ENCODE measurements around the gene TRPC3.
A peak's percentile ranks its signal among the peaks of the same experiment; 100 is the strongest.

The TRPC3 gene

GRCh38 chr4:121951521-121952110 is at the start of gene TRPC3:
Gene TRPC3 (minus strand): TSS chr4:121952060. CDS start chr4:121951680, 380 bp downstream.
- Histone ChIP-seq H3K27me3 (ENCODE audit: control insufficient read depth, insufficient read depth, low read length) (peaks cover 73% of the 10 kb centered on the region), H3K9me3 (ENCODE audit: control insufficient read depth, insufficient read depth, low read length) (no peaks in the 10 kb centered on the region), H3K27ac (ENCODE audit: low read depth, low read length) (no peak within 1 kb of the TSS), H3K9ac (ENCODE audit: low read depth, low read length) (no peak within 1 kb of the TSS), H3K4me3 (ENCODE audit: low read depth, low read length) (peak within 1 kb of the TSS; percentile 80), H3K36me3 (ENCODE audit: control insufficient read depth, insufficient read depth, low read length) (no peaks in the 10 kb centered on the region), H3K4me1 (ENCODE audit: control insufficient read depth, insufficient read depth, low read length) (peaks cover 4% of the 10 kb centered on the region; the same call in 1 of the 2 replicates)

DNA sequence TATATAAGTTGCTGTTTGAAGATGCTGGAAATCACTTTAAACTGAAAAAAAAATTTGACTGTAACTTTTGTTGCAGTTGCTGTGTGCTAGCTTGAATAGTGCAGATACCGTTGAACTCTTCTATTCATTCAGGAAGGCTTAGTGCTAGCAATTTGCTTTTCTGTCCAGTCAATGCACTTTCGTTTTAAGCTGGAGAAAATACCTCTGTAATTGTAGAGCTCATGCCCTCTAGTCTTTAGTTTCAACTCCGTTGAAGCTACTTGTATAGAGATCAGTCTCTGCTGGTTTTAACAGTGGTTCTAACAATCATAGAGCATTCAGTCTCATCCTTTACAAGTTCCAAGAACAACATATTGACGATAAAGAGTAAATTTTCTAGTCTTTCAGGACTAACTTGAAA is 49.0 kb upstream of the TRPC3 start:
- Histone ChIP-seq H3K9ac (ENCODE audit: low read depth, low read length) (no peak overlapping the region), H3K27ac (ENCODE audit: low read depth, low read length) (no peak overlapping the region)

DNA sequence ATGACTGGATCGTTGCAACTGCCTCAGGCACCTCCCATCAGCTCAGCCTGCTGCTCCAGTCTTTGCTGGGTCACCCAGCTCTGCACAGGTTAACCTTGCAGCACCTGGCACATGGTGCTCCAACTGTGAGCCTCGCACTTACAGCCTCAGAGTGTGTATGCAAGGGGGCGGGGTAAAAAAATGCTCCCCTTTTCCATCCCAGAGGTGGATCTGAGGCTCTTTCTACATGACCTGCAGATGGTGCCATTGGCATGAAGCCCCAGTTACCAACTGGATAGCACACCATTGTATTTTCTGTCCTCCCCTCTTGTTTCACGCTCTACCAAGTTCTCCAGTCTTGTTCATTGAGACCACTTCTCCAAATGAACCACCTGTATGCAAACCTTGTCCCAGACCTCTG is 46.2 kb upstream of the TRPC3 start:
- Histone ChIP-seq H3K4me1 (ENCODE audit: control insufficient read depth, insufficient read depth, low read length) (no peaks in the 10 kb centered on the region), H3K9ac (ENCODE audit: low read depth, low read length) (no peak overlapping the region), H3K27ac (ENCODE audit: low read depth, low read length) (no peak overlapping the region), H3K27me3 (ENCODE audit: control insufficient read depth, insufficient read depth, low read length) (0 out of 2 replicates have a peak, but pooled peaks cover 3% of the 10 kb centered on the region), H3K4me3 (ENCODE audit: low read depth, low read length) (no peak overlapping the region), H3K9me3 (ENCODE audit: control insufficient read depth, insufficient read depth, low read length) (no peaks in the 10 kb centered on the region), H3K36me3 (ENCODE audit: control insufficient read depth, insufficient read depth, low read length) (no peaks in the 10 kb centered on the region)

More for the DNA sequence above, 49.0 kb upstream of the TRPC3 start:
- Histone ChIP-seq H3K9me3 (ENCODE audit: control insufficient read depth, insufficient read depth, low read length) (no peaks in the 10 kb centered on the region), H3K36me3 (ENCODE audit: control insufficient read depth, insufficient read depth, low read length) (no peaks in the 10 kb centered on the region), H3K4me1 (ENCODE audit: control insufficient read depth, insufficient read depth, low read length) (no peaks in the 10 kb centered on the region), H3K4me3 (ENCODE audit: low read depth, low read length) (no peak overlapping the region), H3K27me3 (ENCODE audit: control insufficient read depth, insufficient read depth, low read length) (0 out of 2 replicates have a peak, but pooled peaks cover 3% of the 10 kb centered on the region)

GRCh38 chr4:121995790-121996537 is 44.1 kb upstream of the TRPC3 start:
- H3K4me1 ChIP-seq (ENCODE audit: control insufficient read depth, insufficient read depth, low read length) = no peaks in the 10 kb centered on the region
- no peaks in the 10 kb centered on the region for H3K36me3 ChIP-seq (ENCODE audit: control insufficient read depth, insufficient read depth, low read length)

GRCh38 chr4:121991968-121992367 is 40.1 kb upstream of the TRPC3 start:
- Histone ChIP-seq H3K27ac (ENCODE audit: low read depth, low read length) (no peak overlapping the region), H3K4me3 (ENCODE audit: low read depth, low read length) (no peak overlapping the region), H3K9ac (ENCODE audit: low read depth, low read length) (no peak overlapping the region), H3K9me3 (ENCODE audit: control insufficient read depth, insufficient read depth, low read length) (no peaks in the 10 kb centered on the region), H3K36me3 (ENCODE audit: control insufficient read depth, insufficient read depth, low read length) (no peaks in the 10 kb centered on the region), H3K4me1 (ENCODE audit: control insufficient read depth, insufficient read depth, low read length) (no peaks in the 10 kb centered on the region), H3K27me3 (ENCODE audit: control insufficient read depth, insufficient read depth, low read length) (0 out of 2 replicates have a peak, but pooled peaks cover 2% of the 10 kb centered on the region)

More at GRCh38 chr4:121995790-121996537, 44.1 kb upstream of the TRPC3 start:
- H3K4me3 ChIP-seq (ENCODE audit: low read depth, low read length) = no peak overlapping the region
- H3K9me3 ChIP-seq (ENCODE audit: control insufficient read depth, insufficient read depth, low read length) = no peaks in the 10 kb centered on the region
- 0 out of 2 replicates have a peak, but pooled peaks cover 3% of the 10 kb centered on the region for H3K27me3 ChIP-seq (ENCODE audit: control insufficient read depth, insufficient read depth, low read length)
- H3K27ac ChIP-seq (ENCODE audit: low read depth, low read length) = no peak overlapping the region
- no peak overlapping the region for H3K9ac ChIP-seq (ENCODE audit: low read depth, low read length)

- H3K36me3 ChIP-seq (ENCODE audit: control insufficient read depth, insufficient read depth, low read length) = no peaks in the 10 kb centered on the region
- H3K4me1 ChIP-seq (ENCODE audit: control insufficient read depth, insufficient read depth, low read length) = no peaks in the 10 kb centered on the region
- no peak overlapping the region for H3K27ac ChIP-seq (ENCODE audit: low read depth, low read length)
- no peak overlapping the region for H3K4me3 ChIP-seq (ENCODE audit: low read depth, low read length)
- H3K9me3 ChIP-seq (ENCODE audit: control insufficient read depth, insufficient read depth, low read length) = no peaks in the 10 kb centered on the region
- H3K27me3 ChIP-seq (ENCODE audit: control insufficient read depth, insufficient read depth, low read length) = no peaks in the 10 kb centered on the region
- H3K9ac ChIP-seq (ENCODE audit: low read depth, low read length) = no peak overlapping the region
Measured at GRCh38 chr4:121990489-121990888, 38.6 kb upstream of the TRPC3 start.

- Histone ChIP-seq H3K9ac (ENCODE audit: low read depth, low read length) (no peak overlapping the region), H3K36me3 (ENCODE audit: control insufficient read depth, insufficient read depth, low read length) (no peaks in the 10 kb centered on the region), H3K9me3 (ENCODE audit: control insufficient read depth, insufficient read depth, low read length) (no peaks in the 10 kb centered on the region), H3K27me3 (ENCODE audit: control insufficient read depth, insufficient read depth, low read length) (no peaks in the 10 kb centered on the region), H3K4me3 (ENCODE audit: low read depth, low read length) (no peak overlapping the region), H3K4me1 (ENCODE audit: control insufficient read depth, insufficient read depth, low read length) (no peaks in the 10 kb centered on the region), H3K27ac (ENCODE audit: low read depth, low read length) (no peak overlapping the region)
Measured at GRCh38 chr4:121989715-121990114, 37.9 kb upstream of the TRPC3 start.

DNA sequence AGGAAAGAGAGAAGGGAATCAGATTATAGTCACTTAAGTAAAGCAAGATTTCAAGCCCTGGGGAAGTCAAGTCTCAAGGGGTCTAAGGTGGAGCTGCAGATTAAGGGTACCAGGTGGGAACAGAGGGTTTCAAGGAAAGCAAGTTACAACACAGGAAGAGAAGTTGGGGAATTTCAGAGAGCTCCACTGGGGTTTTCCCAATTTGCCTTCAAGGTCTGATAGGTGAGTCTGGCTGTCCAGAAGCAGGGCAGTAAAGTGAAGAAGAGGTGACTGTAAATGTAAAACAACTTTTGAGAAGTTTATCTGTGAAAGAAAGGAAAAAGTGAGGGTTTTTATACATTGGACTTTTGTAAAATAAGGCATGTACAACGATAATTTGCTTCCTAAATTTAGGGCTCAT is 37.1 kb upstream of the TRPC3 start:
- Histone ChIP-seq H3K4me3 (ENCODE audit: low read depth, low read length) (no peak overlapping the region), H3K36me3 (ENCODE audit: control insufficient read depth, insufficient read depth, low read length) (no peaks in the 10 kb centered on the region), H3K9me3 (ENCODE audit: control insufficient read depth, insufficient read depth, low read length) (no peaks in the 10 kb centered on the region), H3K9ac (ENCODE audit: low read depth, low read length) (no peak overlapping the region), H3K27me3 (ENCODE audit: control insufficient read depth, insufficient read depth, low read length) (no peaks in the 10 kb centered on the region), H3K27ac (ENCODE audit: low read depth, low read length) (no peak overlapping the region), H3K4me1 (ENCODE audit: control insufficient read depth, insufficient read depth, low read length) (no peaks in the 10 kb centered on the region)

DNA sequence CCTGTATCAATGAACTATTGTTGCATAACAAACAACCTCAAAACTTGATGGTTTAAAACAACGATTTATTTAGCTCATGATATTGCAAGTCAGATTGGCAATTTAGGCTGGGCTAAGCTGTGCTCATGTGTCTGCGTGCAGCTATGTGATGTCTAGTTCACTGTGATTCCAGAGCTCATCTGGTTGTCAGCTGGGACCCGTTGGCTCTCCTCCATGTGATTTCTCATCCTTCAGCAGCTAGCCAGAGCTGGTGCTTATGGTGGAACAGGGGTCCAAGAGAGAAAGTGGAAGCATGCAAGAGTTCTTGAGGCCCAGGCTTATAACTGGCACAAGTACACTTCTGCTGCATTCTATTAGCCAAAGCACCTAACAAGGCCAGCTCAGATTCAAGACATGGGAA is 28.8 kb upstream of the TRPC3 start:
- Histone ChIP-seq H3K9me3 (ENCODE audit: control insufficient read depth, insufficient read depth, low read length) (no peaks in the 10 kb centered on the region), H3K36me3 (ENCODE audit: control insufficient read depth, insufficient read depth, low read length) (no peaks in the 10 kb centered on the region), H3K27ac (ENCODE audit: low read depth, low read length) (no peak overlapping the region), H3K4me1 (ENCODE audit: control insufficient read depth, insufficient read depth, low read length) (no peaks in the 10 kb centered on the region), H3K4me3 (ENCODE audit: low read depth, low read length) (no peak overlapping the region), H3K27me3 (ENCODE audit: control insufficient read depth, insufficient read depth, low read length) (no peaks in the 10 kb centered on the region; the same call in 1 of the 2 replicates), H3K9ac (ENCODE audit: low read depth, low read length) (no peak overlapping the region)

- no peaks in the 10 kb centered on the region; the same call in 1 of the 2 replicates for H3K27me3 ChIP-seq (ENCODE audit: control insufficient read depth, insufficient read depth, low read length)
- H3K27ac ChIP-seq (ENCODE audit: low read depth, low read length) = no peak overlapping the region
- no peaks in the 10 kb centered on the region for H3K9me3 ChIP-seq (ENCODE audit: control insufficient read depth, insufficient read depth, low read length)
- no peak overlapping the region for H3K9ac ChIP-seq (ENCODE audit: low read depth, low read length)
- no peaks in the 10 kb centered on the region for H3K4me1 ChIP-seq (ENCODE audit: control insufficient read depth, insufficient read depth, low read length)
- H3K4me3 ChIP-seq (ENCODE audit: low read depth, low read length) = no peak overlapping the region
- no peaks in the 10 kb centered on the region for H3K36me3 ChIP-seq (ENCODE audit: control insufficient read depth, insufficient read depth, low read length)
Measured at GRCh38 chr4:121978172-121978516, 26.3 kb upstream of the TRPC3 start.
